Measurements from ENCODE around the gene DCDC2B.

- no peak for TF ChIP-seq CTCF (IDR thresholded peaks at IDR 0.05; ENCODE audit: low read depth, low read length)
- TF ChIP-seq EZH2phosphoT487 (IDR thresholded peaks at IDR 0.05; ENCODE audit: low read depth) = no peak
These were observed 11.8 kb upstream of the DCDC2B start for GRCh38 chr1:32197074-32197473.
